HepG2 (cell line): Measurements from ENCODE around the gene FNDC3A. TPM values are rescaled to one million over a fixed set of nuclear protein-coding genes. Genes with fewer than 3 reads are reported as not detected.

Source experiments
- ATAC-seq: fragments of 200-7000 bp; cut with Tn5 transposase; 3 replicates; pipeline ENCODE4 v1.9.1; 2020; ENCODE audit warnings: mild to moderate bottlenecking, moderate library complexity
- BruUV-seq: library from RNA; stranded (reverse); fragments of 400-500 nt; replicated peaks from 2 replicates; lab custom pipeline; 2021; lab: Mats Ljungman, UMichigan
- CTCF ChIA-PET: fragments of 300-600 bp; formaldehyde crosslinking; extraction: SDS; loops from one replicate; lab custom pipeline; 2021; ENCODE audit warnings: low total read pairs, inconsistent platforms, low intra/inter-chr PET ratio; lab: Yijun Ruan, JAX
- POLR2A ChIA-PET: fragments of 350-600 bp; sonication (Branson Sonifier 250); formaldehyde crosslinking; loops from one replicate; lab custom pipeline; 2020; ENCODE audit warnings: antibody characterized with exemption, inconsistent platforms; lab: Yijun Ruan, JAX
- DNase-seq: peaks from one replicate; pipeline ENCODE4 v3.0.0-alpha.2; 2015; ENCODE audit warnings: low spot score
- FAIRE-seq: peaks from 3 replicates; lab custom pipeline; 2011; peaks lifted over from hg19 to GRCh38; lab: Jason Lieb, UNC
- H2AFZ ChIP-seq: one replicate; pipeline ENCODE4 v1.6.1; 2011; ENCODE audit warnings: low read length, inconsistent platforms
- H3K27ac ChIP-seq: fragments of 300-600 bp; 3 replicates; pipeline ENCODE4 v1.8.0; 2011; ENCODE audit warnings: mixed run types, mild to moderate bottlenecking, mixed read lengths, low read length, inconsistent platforms; ENCODE audit not compliant: insufficient read depth; ENCODE audit errors: extremely low read length
- H3K27me3 ChIP-seq, 2 experiments: fragments of 200-600 bp in 1 of 2; 2 replicates in 1 of 2; 3 replicates in 1 of 2; pipeline versions ENCODE4 v1.6.0 to v1.8.0; 2011; ENCODE audit warnings: low read length in 2 of 2, mild to moderate bottlenecking in 2 of 2, moderate library complexity in 2 of 2, inconsistent platforms in 1 of 2; ENCODE audit not compliant: insufficient read depth in 2 of 2, control insufficient read depth in 1 of 2
- H3K36me3 ChIP-seq, 2 experiments: fragments of 200-600 bp in 1 of 2; replicated peaks in 1 of 2; 2 replicates in 1 of 2; 3 replicates in 1 of 2; pipeline versions ENCODE4 v1.5.1 to v1.8.0; 2011; ENCODE audit warnings: low read length in 2 of 2, inconsistent platforms in 1 of 2; ENCODE audit not compliant: insufficient read depth in 2 of 2, control insufficient read depth in 1 of 2
- H3K4me1 ChIP-seq: 2 replicates; pipeline ENCODE4 v1.5.1; 2012; ENCODE audit warnings: low read length, inconsistent platforms; ENCODE audit not compliant: insufficient read depth
- H3K4me2 ChIP-seq: 2 replicates; pipeline ENCODE4 v1.6.0; 2011; ENCODE audit warnings: low read depth, low read length, inconsistent platforms
- H3K4me3 ChIP-seq, 3 experiments: fragments of 200-600 bp in 1 of 3; sonication (generic), shearing (Covaris generic) in 1 of 3; replicated peaks in 1 of 3; 2 replicates each; pipeline ENCODE4 v1.5.1; 2011 to 2016; ENCODE audit warnings: low read length in 3 of 3, inconsistent platforms in 2 of 3, low read depth in 2 of 3, mild to moderate bottlenecking in 2 of 3, control low read depth in 1 of 3, mixed read lengths in 1 of 3; ENCODE audit not compliant: insufficient read depth in 1 of 3
- H3K79me2 ChIP-seq: one replicate; pipeline ENCODE4 v1.6.1; 2011; ENCODE audit warnings: low read length, inconsistent platforms; ENCODE audit not compliant: insufficient read depth
- H3K9ac ChIP-seq: 2 replicates; pipeline ENCODE4 v1.6.0; 2011; ENCODE audit warnings: mild to moderate bottlenecking, low read depth, low read length, inconsistent platforms; ENCODE audit not compliant: insufficient read depth
- H3K9me3 ChIP-seq: 2 replicates; pipeline ENCODE4 v1.5.1; 2012; ENCODE audit warnings: mild to moderate bottlenecking, low read length
- H4K20me1 ChIP-seq: 2 replicates; pipeline ENCODE4 v1.6.0; 2011; ENCODE audit warnings: inconsistent platforms, mild to moderate bottlenecking, low read length, moderate library complexity; ENCODE audit not compliant: insufficient read depth
- HES4 ChIP-seq: sonication (generic); formaldehyde crosslinking; IDR thresholded peaks from 2 replicates; pipeline ENCODE4 v1.9.0; 2021; ENCODE audit warnings: mild to moderate bottlenecking, missing genetic modification reagents, borderline replicate concordance
- HNRNPK ChIP-seq: fragments of 200-400 bp; formaldehyde crosslinking; IDR thresholded peaks from 2 replicates; pipeline ENCODE4 v1.6.1; 2018; ENCODE audit warnings: low read length, low read depth, moderate library complexity, mild to moderate bottlenecking; ENCODE audit not compliant: poor library complexity, severe bottlenecking
- ZNF451 ChIP-seq: sonication (generic); formaldehyde crosslinking; IDR thresholded peaks from 2 replicates; pipeline ENCODE4 v1.5.0; 2020; ENCODE audit warnings: mild to moderate bottlenecking, missing genetic modification reagents
- WGBS: methylation state at CpG from one replicate; pipeline ENCODE4 v1.1.6; 2017; ENCODE audit warnings: low lambda C conversion rate; 5-methylcytosine and 5-hydroxymethylcytosine counted together
- in situ Hi-C: cut with HindIII; loops from 2 replicates; pipeline ENCODE4 v1.10.0; 2017; ENCODE audit warnings: low pct_unique_long_range_greater_than_20kb; ENCODE audit not compliant: extremely low pct_ligation_motif_present
- intact Hi-C: fragments of 100-400 bp; cut with micrococcal nuclease; formaldehyde crosslinking; loops from one replicate; pipeline ENCODE4 v1.10.0; 2022; ENCODE audit not compliant: unreplicated experiment
- polyA plus RNA-seq, 8 experiments: library from polyadenylated mRNA; depleted of rRNA in 3 of 8; stranded (reverse) in 7 of 8; unstranded in 1 of 8; fragments of >200 nt; fragmentation: Illumina TruSeq in 4 of 8; extraction: Trizol in 4 of 8; gene quantifications; 2 replicates each; pipeline versions ENCODE4 v1.2.1 to v1.2.3, GENCODE V29; 2011 to 2016; ENCODE audit warnings: low read depth in 4 of 8, missing spikeins in 1 of 8, mixed read lengths in 1 of 8; ENCODE audit not compliant: insufficient read depth in 1 of 8
- total RNA-seq, 5 experiments: library from RNA; depleted of rRNA; stranded (reverse); fragments of >200 nt; fragmentation: Illumina TruSeq; extraction: Trizol; gene quantifications; 2 replicates each; pipeline ENCODE4 v1.2.3, GENCODE V29; 2016; ENCODE audit warnings: low read depth in 1 of 5
- TF ChIP-seq, protein P1 (sequence below): sonication (generic); formaldehyde crosslinking; conservative IDR thresholded peaks from 2 replicates; pipeline ENCODE4 v1.4.0; 2020; ENCODE audit warnings: missing genetic modification reagents
- TF ChIP-seq, protein P2 (sequence below): sonication (generic); formaldehyde crosslinking; IDR thresholded peaks from 2 replicates; pipeline ENCODE4 v1.5.1; 2020; ENCODE audit warnings: missing genetic modification reagents, mild to moderate bottlenecking, borderline replicate concordance

The FNDC3A gene
- total and polyA plus RNA-seq, 2 of the 13 experiments (the other 11 are each of a cell fraction or from before 2014, with no cell fraction given): 36.7 to 39.3 TPM

DNA sequence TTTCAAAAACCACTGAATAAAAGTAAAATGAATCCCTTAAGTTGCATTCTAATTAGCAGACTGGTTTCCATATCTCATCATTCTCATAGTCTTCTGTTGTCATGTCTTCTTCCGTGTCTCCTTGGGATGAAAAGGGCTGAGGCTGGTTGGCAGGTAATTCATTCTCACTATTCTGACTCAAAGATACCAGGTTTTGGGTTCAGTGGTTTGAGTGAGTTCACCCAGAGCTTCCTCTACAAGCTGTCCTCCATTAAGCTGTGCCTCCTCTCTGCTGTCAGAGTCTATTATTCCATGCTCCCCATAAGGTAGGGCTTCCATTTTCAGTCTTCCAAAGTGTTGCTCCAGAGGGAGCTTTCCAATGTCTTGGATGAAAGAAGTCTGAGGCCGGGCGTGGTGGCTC, 68.3 kb downstream of the FNDC3A start:
- TF ChIP-seq, protein P1, sequence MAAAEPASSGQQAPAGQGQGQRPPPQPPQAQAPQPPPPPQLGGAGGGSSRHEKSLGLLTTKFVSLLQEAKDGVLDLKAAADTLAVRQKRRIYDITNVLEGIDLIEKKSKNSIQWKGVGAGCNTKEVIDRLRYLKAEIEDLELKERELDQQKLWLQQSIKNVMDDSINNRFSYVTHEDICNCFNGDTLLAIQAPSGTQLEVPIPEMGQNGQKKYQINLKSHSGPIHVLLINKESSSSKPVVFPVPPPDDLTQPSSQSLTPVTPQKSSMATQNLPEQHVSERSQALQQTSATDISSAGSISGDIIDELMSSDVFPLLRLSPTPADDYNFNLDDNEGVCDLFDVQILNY (CRISPR knock-in tag): no peak
- TF ChIP-seq, all 625 proteins: peak for 0
- FAIRE-seq (no peak), ATAC-seq (no peak), DNase-seq (no peak)
- Histone ChIP-seq H4K20me1 (no peaks in the 10 kb centered on the region), H3K79me2 (no peaks in the 10 kb centered on the region), H3K36me3 (peaks cover 0 to 5% of the 10 kb centered on the region in 2 experiments; a peak in 1 of 5 replicates), H2AFZ (no peak overlapping the region), H3K9ac (no peak overlapping the region), H3K9me3 (no peaks in the 10 kb centered on the region), H3K4me3 (no peak overlapping the region), H3K4me1 (no peaks in the 10 kb centered on the region), H3K4me2 (no peak overlapping the region), H3K27me3 (no peaks in the 10 kb centered on the region), H3K27ac (no peak overlapping the region)
- BruUV-seq: no TSS peak
- intact Hi-C loops: no loop called here
- ChIA-PET POLR2A (no interaction called here), CTCF (no interaction called here)
- in situ Hi-C loops: no loop called here
- WGBS: 62% methylated on average over 3 of the region's 3 CpGs

DNA sequence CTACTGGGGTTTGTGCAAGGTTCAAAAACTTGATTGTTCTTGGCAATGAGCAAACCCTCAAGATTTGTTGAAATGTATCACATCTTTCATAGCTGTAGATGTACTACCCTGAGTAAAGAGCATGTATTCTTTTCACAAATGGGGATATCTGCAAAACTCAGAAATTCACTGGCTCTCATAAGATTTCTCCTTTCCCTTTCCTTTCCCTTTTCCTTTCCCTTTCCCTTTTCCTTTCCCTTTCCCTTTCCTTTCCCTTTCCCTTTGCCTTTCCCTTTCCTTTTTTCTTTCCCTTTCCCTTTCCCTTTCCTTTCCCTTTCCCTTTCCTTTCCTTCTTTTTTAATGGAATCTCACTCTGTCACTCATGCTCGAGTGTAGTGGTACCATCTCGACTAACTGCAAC, 69.1 kb downstream of the FNDC3A start:
- no peaks in the 10 kb centered on the region for H3K4me1 ChIP-seq
- H3K27me3 ChIP-seq: no peaks in the 10 kb centered on the region
- no peak for DNase-seq
- no peak overlapping the region for H3K27ac ChIP-seq
- in situ Hi-C loops: no loop called here
- H3K9me3 ChIP-seq: no peaks in the 10 kb centered on the region
- no peak overlapping the region for H3K9ac ChIP-seq
- no TSS peak for BruUV-seq
- CTCF ChIA-PET: no interaction called here
- TF ChIP-seq, protein P2, sequence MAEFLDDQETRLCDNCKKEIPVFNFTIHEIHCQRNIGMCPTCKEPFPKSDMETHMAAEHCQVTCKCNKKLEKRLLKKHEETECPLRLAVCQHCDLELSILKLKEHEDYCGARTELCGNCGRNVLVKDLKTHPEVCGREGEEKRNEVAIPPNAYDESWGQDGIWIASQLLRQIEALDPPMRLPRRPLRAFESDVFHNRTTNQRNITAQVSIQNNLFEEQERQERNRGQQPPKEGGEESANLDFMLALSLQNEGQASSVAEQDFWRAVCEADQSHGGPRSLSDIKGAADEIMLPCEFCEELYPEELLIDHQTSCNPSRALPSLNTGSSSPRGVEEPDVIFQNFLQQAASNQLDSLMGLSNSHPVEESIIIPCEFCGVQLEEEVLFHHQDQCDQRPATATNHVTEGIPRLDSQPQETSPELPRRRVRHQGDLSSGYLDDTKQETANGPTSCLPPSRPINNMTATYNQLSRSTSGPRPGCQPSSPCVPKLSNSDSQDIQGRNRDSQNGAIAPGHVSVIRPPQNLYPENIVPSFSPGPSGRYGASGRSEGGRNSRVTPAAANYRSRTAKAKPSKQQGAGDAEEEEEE (CRISPR knock-in tag): no peak
- TF ChIP-seq HES4 (CRISPR knock-in tag): no peak
- no peak for TF ChIP-seq ZNF451 (CRISPR knock-in tag)
- TF ChIP-seq HNRNPK: peak; percentile 92
- H4K20me1 ChIP-seq: no peaks in the 10 kb centered on the region
- intact Hi-C loops: no loop called here
- POLR2A ChIA-PET: no interaction called here
- no peaks in the 10 kb centered on the region for H3K79me2 ChIP-seq
- H2AFZ ChIP-seq: no peak overlapping the region
- 0 out of 5 replicates have a peak, but pooled peaks cover 0 to under 1% of the 10 kb centered on the region in 2 experiments for H3K36me3 ChIP-seq
- WGBS: 96% methylated on average over 2 of the region's 2 CpGs
- no peak for FAIRE-seq
- H3K4me3 ChIP-seq: no peak overlapping the region
- H3K4me2 ChIP-seq: no peak overlapping the region
- ATAC-seq: no peak
